ENCODE data around the gene CDC42EP1. TPM values are rescaled to one million over a fixed set of nuclear protein-coding genes. Genes with fewer than 3 reads are reported as not detected.
A peak's percentile ranks its signal among the peaks of the same experiment; 100 is the strongest.
"Not testable (repeated sequence)": the region's sequence is repeated elsewhere in the genome, so short reads cannot be mapped to it uniquely, and the experiment has no call there.

Gene CDC42EP1
- total RNA-seq, 2 experiments from 2014 or later = 0.83 to 0.87 TPM

GRCh38 chr22:37607010-37607934 lies 47.0 kb downstream of the CDC42EP1 start:
- peak; percentile 38 for ATAC-seq
- ChIA-PET POLR2A (interaction anchor here (0.6 to 1.9 kb wide), 8 partner anchors 15 to 65 kb away, joined by 3 to 16 read pairs (median 3); partner anchors contain the start of gene PDXP), CTCF (interaction anchor here (0.5 to 4.2 kb wide), 38 partner anchors 10 to 1073 kb away, joined by 3 to 42 read pairs (median 4); partner anchors contain the start of genes ANKRD54, MFNG, PDXP and SH3BP1)
- peak overlapping the region; percentile 99 for H3K27ac Mint-ChIP-seq
- H3K27me3 Mint-ChIP-seq = no peaks in the 10 kb centered on the region
- peaks cover 51% of the 10 kb centered on the region for H3K4me1 Mint-ChIP-seq
- H3K9me3 Mint-ChIP-seq (ENCODE audit: low read depth) = no peaks in the 10 kb centered on the region
- no peaks in the 10 kb centered on the region for H3K36me3 Mint-ChIP-seq (ENCODE audit: low read depth)
- peak overlapping the region; percentile 89 for H3K4me3 Mint-ChIP-seq
- peak; percentile 95 for DNase-seq
- intact Hi-C loops (cut with DNase I, micrococcal nuclease) = loop anchor here in 1 of 2 experiments (1.0 to 5.0 kb wide), 5 partner anchors 15 to 1545 kb away; partner anchors contain the start of genes C22orf23, CBX7, PICK1 and POLR2F

- Mint-ChIP-seq H3K27me3 (no peaks in the 10 kb centered on the region), H3K4me1 (peaks cover 51% of the 10 kb centered on the region), H3K9me3 (ENCODE audit: low read depth) (no peaks in the 10 kb centered on the region), H3K36me3 (ENCODE audit: low read depth) (no peaks in the 10 kb centered on the region), H3K4me3 (peak overlapping the region; percentile 89), H3K27ac (peak overlapping the region; percentile 99)
- CTCF ChIA-PET = interaction anchor here (0.5 to 4.2 kb wide), 21 partner anchors 12 to 730 kb away, joined by 3 to 42 read pairs (median 4); partner anchors contain the start of genes PDXP and SH3BP1
- POLR2A ChIA-PET = interaction anchor here (0.6 to 1.9 kb wide), 7 partner anchors 16 to 370 kb away, joined by 3 to 16 read pairs (median 3); partner anchors contain the start of gene PDXP
- intact Hi-C loops (cut with DNase I, micrococcal nuclease) = loop anchor here (1.0 to 5.0 kb wide), 24 partner anchors 15 to 1544 kb away; partner anchors contain the start of genes ANKRD54 (in 1 of the 2), C22orf23 (in 1 of the 2), CBX7 (in 1 of the 2) and EIF3D (in 1 of the 2)
- DNase-seq (no peak), ATAC-seq (peak; percentile 2)
These were observed 47.7 kb downstream of the CDC42EP1 start for GRCh38 chr22:37607935-37608476.

GRCh38 chr22:37608477-37609239 lies 48.4 kb downstream of the CDC42EP1 start, which contains the start of gene GGA1:
Gene GGA1 (plus strand): TSS chr22:37608834. CDS start chr22:37608861, 27 bp downstream.
- peak; percentile 99 for DNase-seq
- ChIA-PET CTCF (interaction anchor here (0.5 to 4.2 kb wide), 19 partner anchors 12 to 731 kb away, joined by 3 to 42 read pairs (median 4); partner anchors contain the start of genes PDXP and SH3BP1), POLR2A (interaction anchor here (0.6 to 1.9 kb wide), 7 partner anchors 16 to 370 kb away, joined by 3 to 16 read pairs (median 3); partner anchors contain the start of gene PDXP)
- Mint-ChIP-seq H3K27ac (peak within 1 kb of the TSS; percentile 99), H3K36me3 (ENCODE audit: low read depth) (peaks cover 1% of the 10 kb centered on the region), H3K9me3 (ENCODE audit: low read depth) (no peaks in the 10 kb centered on the region), H3K4me1 (peaks cover 51% of the 10 kb centered on the region), H3K4me3 (peak within 1 kb of the TSS; percentile 89), H3K27me3 (no peaks in the 10 kb centered on the region)
- ATAC-seq = peak; percentile 82
- intact Hi-C loops (cut with DNase I, micrococcal nuclease) = loop anchor here (1.0 to 5.0 kb wide), 22 partner anchors 14 to 1544 kb away; partner anchors contain the start of genes ANKRD54 (in 1 of the 2), C22orf23 (in 1 of the 2), CBX7 (in 1 of the 2) and EIF3D (in 1 of the 2)

GRCh38 chr22:37609240-37610152 lies 49.2 kb downstream of the CDC42EP1 start:
- H3K36me3 Mint-ChIP-seq (ENCODE audit: low read depth) = peaks cover 4% of the 10 kb centered on the region
- H3K27ac Mint-ChIP-seq = peak overlapping the region; percentile 87
- ATAC-seq (no peak), DNase-seq (peak; percentile 57)
- intact Hi-C loops (cut with DNase I, micrococcal nuclease) = loop anchor here (2.0 to 5.0 kb wide), 8 partner anchors 13 to 1543 kb away; partner anchors contain the start of genes C22orf23 (in 1 of the 2), CBX7 (in 1 of the 2), EIF3D (in 1 of the 2) and JOSD1 (in 1 of the 2)
- H3K9me3 Mint-ChIP-seq (ENCODE audit: low read depth) = no peaks in the 10 kb centered on the region
- ChIA-PET CTCF (interaction anchor here (0.5 to 3.8 kb wide), 18 partner anchors 10 to 344 kb away, joined by 3 to 42 read pairs (median 4); partner anchors contain the start of gene PDXP), POLR2A (interaction anchor here (0.6 to 1.9 kb wide), 4 partner anchors 10 to 68 kb away, joined by 3 to 16 read pairs (median 4); partner anchors contain the start of gene PDXP)
- peaks cover 47% of the 10 kb centered on the region for H3K4me1 Mint-ChIP-seq
- H3K27me3 Mint-ChIP-seq = no peaks in the 10 kb centered on the region
- peak overlapping the region; percentile 89 for H3K4me3 Mint-ChIP-seq

- intact Hi-C loops (cut with DNase I, micrococcal nuclease); ATAC-seq; DNase-seq; H3K27me3 Mint-ChIP-seq; H3K9me3 Mint-ChIP-seq (ENCODE audit: low read depth); H3K36me3 Mint-ChIP-seq (ENCODE audit: low read depth): not testable (repeated sequence)
- Mint-ChIP-seq H3K4me1 (peaks cover 42% of the 10 kb centered on the region), H3K27ac (peak overlapping the region; percentile 87), H3K4me3 (peak overlapping the region; percentile 89)
- CTCF ChIA-PET = interaction anchor here (0.5 to 1.5 kb wide), 8 partner anchors 10 to 343 kb away, joined by 3 to 5 read pairs (median 4); no protein-coding TSS in a partner anchor
- POLR2A ChIA-PET = interaction anchor here (0.6 kb wide), 1 partner anchor 9 kb away, joined by 3 read pairs; no protein-coding TSS in a partner anchor
These were observed 49.8 kb downstream of the CDC42EP1 start for GRCh38 chr22:37610153-37610475.

GRCh38 chr22:37610480-37611129 lies 50.3 kb downstream of the CDC42EP1 start:
- Mint-ChIP-seq H3K27me3 (no peaks in the 10 kb centered on the region), H3K9me3 (ENCODE audit: low read depth) (no peaks in the 10 kb centered on the region), H3K4me3 (peak overlapping the region; percentile 89), H3K27ac (peak overlapping the region; percentile 87), H3K36me3 (ENCODE audit: low read depth) (peaks cover 8% of the 10 kb centered on the region), H3K4me1 (peaks cover 37% of the 10 kb centered on the region)
- no peak for ATAC-seq
- intact Hi-C loops (cut with DNase I, micrococcal nuclease) = no loop called here
- ChIA-PET CTCF (interaction anchor here (0.9 to 1.8 kb wide), 10 partner anchors 9 to 342 kb away, joined by 3 to 5 read pairs (median 4); no protein-coding TSS in a partner anchor), POLR2A (no interaction called here)
- DNase-seq = no peak

- Mint-ChIP-seq H3K4me3 (no peak overlapping the region), H3K9me3 (ENCODE audit: low read depth) (no peaks in the 10 kb centered on the region), H3K4me1 (peaks cover 34% of the 10 kb centered on the region), H3K36me3 (ENCODE audit: low read depth) (peaks cover 8% of the 10 kb centered on the region), H3K27me3 (no peaks in the 10 kb centered on the region), H3K27ac (peak overlapping the region; percentile 37)
- intact Hi-C loops (cut with DNase I, micrococcal nuclease) = no loop called here
- ChIA-PET CTCF (interaction anchor here (0.7 to 1.8 kb wide), 5 partner anchors 8 to 70 kb away, joined by 3 to 5 read pairs (median 4); no protein-coding TSS in a partner anchor), POLR2A (no interaction called here)
- DNase-seq (no peak), ATAC-seq (no peak)
These were observed 50.9 kb downstream of the CDC42EP1 start for GRCh38 chr22:37611207-37611606.

GRCh38 chr22:37616201-37617083 lies 56.2 kb downstream of the CDC42EP1 start:
- intact Hi-C loops (cut with DNase I, micrococcal nuclease) = no loop called here
- ChIA-PET CTCF (interaction anchor here (0.6 to 1.2 kb wide), 2 partner anchors 9 to 10 kb away, joined by 3 read pairs; no protein-coding TSS in a partner anchor), POLR2A (no interaction called here)
- DNase-seq = no peak
- H3K27ac Mint-ChIP-seq = no peak overlapping the region
- H3K4me3 Mint-ChIP-seq = no peak overlapping the region
- H3K27me3 Mint-ChIP-seq = no peaks in the 10 kb centered on the region
- peaks cover under 1% of the 10 kb centered on the region for H3K4me1 Mint-ChIP-seq
- H3K36me3 Mint-ChIP-seq (ENCODE audit: low read depth) = peaks cover 23% of the 10 kb centered on the region
- peak; percentile 19 for ATAC-seq
- H3K9me3 Mint-ChIP-seq (ENCODE audit: low read depth) = no peaks in the 10 kb centered on the region

Data from activated CD4-positive, alpha-beta T cell treated with anti-CD3 and anti-CD28 coated beads for 36 hours (primary cell).